Inflammatory macrophage treated with lipopolysaccharide for 4 hours (primary cell): ENCODE data around the gene ZMYND8.

Experiments used
- DNase-seq: peaks from one replicate; pipeline ENCODE4 v3.0.0-alpha.2; 2020

The ZMYND8 gene

DNA sequence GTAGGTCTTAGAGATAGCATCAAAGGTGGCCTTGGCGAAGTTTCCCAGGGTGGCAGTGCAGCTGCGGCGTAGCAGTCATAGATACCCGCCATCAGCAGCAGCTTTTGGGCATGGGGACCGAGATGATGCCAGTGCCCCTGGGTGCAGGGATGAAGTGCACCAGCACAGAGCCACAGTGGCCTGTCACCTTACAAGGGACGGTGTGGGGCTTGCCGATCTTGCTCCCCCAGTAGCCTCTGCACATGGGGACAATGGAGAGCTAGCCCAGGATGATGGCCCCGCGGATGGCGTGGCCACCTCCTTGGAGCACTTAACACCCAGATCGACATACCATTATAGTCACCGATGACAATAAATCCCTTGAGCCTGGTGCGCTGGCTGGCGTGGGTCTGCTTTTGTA lies 195.5 kb downstream of the ZMYND8 start:
- no peak for DNase-seq

DNA sequence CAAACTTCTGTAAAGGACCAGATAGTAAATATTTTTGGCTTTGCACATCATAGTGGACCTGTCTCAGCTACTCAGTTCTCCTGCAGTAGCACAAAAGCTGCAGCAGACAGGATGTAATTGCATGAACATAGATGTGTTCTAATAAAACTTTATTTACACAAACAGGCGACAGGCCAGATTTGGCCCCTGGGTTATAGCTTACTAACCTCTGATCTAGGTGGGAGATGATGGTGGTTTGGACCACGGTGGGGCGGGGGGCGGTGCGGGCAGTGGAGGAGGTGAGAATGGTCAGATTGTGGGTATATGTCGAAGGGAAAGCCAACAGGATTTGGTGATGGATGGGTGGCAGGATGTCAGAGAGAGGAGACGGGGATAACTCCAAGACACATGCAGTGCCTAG lies 196.3 kb downstream of the ZMYND8 start:
- no peak for DNase-seq
